Measurements from ENCODE around the gene LRRC49.

Gene LRRC49

DNA sequence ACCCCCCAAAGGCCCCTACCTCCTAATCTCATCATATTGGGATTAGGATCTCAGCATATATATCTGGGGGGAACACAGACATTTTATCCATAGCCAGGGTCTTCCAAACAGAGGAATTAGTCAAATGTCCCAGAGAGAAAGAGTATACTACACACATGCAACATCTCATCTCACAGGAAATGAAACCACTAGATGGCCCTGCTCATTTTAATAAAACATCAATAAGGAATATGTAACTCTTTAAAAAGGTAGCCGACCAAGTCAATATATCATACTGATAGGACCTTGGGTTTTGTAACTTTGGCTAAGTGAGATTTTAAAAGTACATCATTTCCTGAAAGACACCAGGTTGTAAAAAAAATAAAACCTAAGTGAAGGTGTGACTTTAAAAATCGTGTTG, 177.1 kb downstream of the LRRC49 start:
- TF ChIP-seq, protein P1, sequence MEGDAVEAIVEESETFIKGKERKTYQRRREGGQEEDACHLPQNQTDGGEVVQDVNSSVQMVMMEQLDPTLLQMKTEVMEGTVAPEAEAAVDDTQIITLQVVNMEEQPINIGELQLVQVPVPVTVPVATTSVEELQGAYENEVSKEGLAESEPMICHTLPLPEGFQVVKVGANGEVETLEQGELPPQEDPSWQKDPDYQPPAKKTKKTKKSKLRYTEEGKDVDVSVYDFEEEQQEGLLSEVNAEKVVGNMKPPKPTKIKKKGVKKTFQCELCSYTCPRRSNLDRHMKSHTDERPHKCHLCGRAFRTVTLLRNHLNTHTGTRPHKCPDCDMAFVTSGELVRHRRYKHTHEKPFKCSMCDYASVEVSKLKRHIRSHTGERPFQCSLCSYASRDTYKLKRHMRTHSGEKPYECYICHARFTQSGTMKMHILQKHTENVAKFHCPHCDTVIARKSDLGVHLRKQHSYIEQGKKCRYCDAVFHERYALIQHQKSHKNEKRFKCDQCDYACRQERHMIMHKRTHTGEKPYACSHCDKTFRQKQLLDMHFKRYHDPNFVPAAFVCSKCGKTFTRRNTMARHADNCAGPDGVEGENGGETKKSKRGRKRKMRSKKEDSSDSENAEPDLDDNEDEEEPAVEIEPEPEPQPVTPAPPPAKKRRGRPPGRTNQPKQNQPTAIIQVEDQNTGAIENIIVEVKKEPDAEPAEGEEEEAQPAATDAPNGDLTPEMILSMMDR (conservative IDR thresholded peaks at IDR 0.05), result peak; percentile 30; the same call in 1 of the 2 replicates
- H3K27ac ChIP-seq, result peak overlapping the region; percentile 80

DNA sequence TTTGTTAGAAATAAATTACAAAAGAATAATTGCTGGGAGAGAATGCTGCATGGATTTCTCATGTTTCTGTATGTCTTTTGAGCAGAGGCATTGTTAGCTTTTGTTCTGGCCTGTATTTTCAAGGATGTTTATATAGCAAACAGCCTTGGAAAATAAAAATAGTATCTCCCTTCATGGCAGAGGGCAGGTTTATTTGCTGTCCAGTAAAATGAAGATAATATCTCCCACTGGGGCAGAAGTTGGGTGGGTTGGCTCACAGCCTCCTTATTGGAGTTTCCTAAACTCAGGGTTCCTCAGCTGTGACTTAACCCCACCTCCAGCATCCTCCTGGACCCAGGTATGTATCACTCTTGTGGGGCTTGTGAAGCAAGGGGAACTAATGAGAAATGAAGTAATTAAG, 178.9 kb downstream of the LRRC49 start:
- TF ChIP-seq, protein P1 (conservative IDR thresholded peaks at IDR 0.05), result no peak
- peak overlapping the region; percentile 80 for H3K27ac ChIP-seq

DNA sequence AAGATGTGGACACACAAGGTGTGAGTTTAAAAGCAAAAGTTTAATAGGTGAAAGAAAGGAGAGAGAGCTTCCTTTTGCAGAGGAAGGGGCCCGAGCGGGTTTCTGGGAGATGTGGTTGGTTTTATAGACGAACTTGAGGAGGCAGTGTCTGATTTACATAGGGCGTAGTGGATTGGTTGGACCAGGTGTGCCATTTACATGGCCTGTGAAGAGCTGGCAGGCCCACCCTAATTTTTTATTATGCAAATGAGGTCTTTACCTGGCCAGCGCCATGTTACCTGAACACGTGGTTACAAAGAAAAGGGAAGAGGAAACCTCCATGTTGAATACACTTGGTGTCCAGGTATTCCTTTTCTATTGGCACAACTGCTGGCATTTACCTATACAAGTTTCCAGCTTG, 179.8 kb downstream of the LRRC49 start:
- peak overlapping the region; percentile 80 for H3K27ac ChIP-seq
- TF ChIP-seq, protein P1 (conservative IDR thresholded peaks at IDR 0.05), result no peak

DNA sequence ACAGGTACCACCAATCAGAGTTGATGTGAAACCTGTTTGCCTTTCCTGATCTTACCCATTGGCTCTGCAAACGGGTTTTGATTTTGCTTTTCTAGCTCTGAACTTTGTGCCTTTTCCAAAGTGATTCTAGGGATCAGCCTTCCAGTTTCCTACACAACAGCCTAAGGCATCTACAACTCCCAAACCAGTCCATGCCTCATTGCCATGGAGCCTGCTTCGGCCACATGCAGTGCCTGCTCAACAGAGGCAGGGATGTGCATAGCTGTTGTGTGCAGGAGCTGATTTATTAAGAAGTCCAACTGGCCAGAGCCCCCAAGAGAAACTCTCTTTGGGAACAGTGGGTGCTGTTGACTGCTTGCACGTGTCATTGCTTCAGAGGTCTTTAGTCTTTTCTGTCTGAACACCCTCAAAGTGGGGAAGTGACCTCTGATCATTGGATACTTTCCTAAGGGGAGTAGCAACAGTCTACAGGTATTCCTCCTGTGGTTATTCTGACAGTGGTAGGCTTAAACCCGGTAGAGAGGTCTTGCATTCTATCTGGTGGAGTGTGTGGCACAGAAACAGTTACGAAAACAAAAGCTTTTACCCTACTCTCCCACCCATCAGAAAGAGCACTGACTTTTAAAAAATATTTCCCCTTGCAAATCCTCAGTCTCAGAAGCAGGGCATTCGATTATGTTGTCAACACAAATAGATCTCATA, 186.0 kb downstream of the LRRC49 start:
- peak overlapping the region; percentile 67 for H3K27ac ChIP-seq

DNA sequence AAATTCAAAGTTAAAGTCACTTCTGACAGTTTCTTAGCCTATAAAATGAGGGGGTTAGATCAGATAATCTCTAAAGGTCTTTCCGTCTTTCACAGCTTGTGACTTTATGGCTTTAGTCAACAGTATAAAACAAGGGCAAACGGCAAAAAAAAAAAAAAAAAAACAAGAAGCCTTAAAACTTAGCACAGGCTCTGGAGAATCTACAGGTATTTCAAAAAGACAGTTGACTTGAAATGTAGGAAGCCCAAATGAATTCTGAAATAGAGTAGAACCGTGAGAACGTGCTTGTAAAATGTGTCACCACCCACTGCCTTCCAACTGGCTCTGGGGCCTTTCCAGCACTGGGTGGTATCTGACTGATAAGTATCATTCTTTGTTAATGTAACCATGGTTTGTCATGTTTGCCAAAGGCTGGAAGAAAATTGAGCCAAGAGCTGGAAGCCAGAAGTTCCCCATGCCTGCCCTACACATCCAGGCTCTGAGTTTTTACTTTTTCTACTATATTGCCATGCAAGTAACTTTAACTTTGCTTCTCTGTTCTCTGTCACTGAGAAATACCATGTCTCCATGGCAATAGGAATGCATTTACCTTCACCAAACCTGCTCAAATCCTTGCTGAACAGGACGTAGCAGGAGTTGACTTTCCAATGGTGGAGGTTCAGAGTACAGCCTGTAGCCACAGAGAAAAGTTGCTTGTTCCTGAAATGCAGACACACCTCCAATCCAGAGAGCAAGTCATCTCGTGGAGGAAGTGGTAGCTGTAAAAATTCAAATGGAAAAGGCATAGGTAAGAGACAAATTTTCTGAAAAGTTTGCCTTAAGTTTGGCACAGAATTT, 186.8 kb downstream of the LRRC49 start:
- H3K27ac ChIP-seq, result peak overlapping the region; percentile 67
- TF ChIP-seq, protein P1 (conservative IDR thresholded peaks at IDR 0.05), result no peak

More for the DNA sequence above, 186.0 kb downstream of the LRRC49 start:
- TF ChIP-seq, protein P1 (conservative IDR thresholded peaks at IDR 0.05), result no peak

DNA sequence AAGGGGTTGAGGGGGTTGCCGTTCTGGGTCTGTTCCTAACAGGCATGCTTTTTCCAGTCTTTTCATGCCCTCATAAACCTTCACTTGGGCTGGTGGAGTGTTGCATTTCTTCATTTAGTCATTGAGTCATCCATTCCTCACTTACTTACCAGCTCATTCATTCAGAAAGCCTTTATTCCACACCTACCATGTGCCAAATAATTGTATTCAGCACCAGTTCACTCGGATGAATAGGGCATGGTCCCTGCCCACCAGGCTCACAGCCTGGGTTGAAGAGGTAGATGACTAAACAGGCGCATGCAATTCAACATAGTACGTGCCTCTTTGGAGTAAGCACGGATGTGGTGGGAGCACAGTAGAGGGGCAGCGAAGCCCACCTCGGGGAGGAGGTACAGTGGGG, 187.5 kb downstream of the LRRC49 start:
- TF ChIP-seq, protein P1 (conservative IDR thresholded peaks at IDR 0.05), result no peak
- H3K27ac ChIP-seq, result peak overlapping the region; percentile 67

DNA sequence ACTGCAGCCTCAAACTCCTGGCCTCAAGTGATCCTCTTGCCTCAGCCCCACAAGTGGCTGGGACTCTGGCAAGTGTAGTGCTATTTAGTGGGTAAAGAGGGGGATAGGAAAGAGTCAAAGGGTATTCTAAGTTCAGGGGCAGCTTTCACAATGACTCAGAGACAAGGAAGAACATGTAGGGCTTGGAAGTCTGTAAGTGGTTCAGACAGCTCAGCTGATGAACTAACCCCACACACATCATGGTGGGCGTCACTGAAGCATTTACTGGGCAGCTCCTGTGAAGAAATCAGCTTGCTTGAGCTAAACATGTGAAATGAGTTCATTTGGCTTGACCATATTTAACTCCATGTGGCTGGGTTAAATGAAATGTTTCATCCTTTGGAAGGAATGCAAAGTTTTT, 188.1 kb downstream of the LRRC49 start:
- no peak overlapping the region for H3K27ac ChIP-seq
- TF ChIP-seq, protein P1 (conservative IDR thresholded peaks at IDR 0.05), result no peak
